Left renal pelvis (tissue), 4 donors: Measurements from ENCODE around the gene TESK2. TPM values are rescaled to one million over a fixed set of nuclear protein-coding genes. Genes with fewer than 3 reads are reported as not detected.
A peak's percentile ranks its signal among the peaks of the same experiment; 100 is the strongest.
"Not testable (repeated sequence)": the region's sequence is repeated elsewhere in the genome, so short reads cannot be mapped to it uniquely, and the experiment has no call there.

Source experiments
- DNase-seq, 4 donors: peaks; one replicate each; pipeline ENCODE4 v3.0.0-alpha.2; 2013; ENCODE audit warnings: low read depth in 4 of 4, low spot score in 3 of 4
- polyA plus RNA-seq, 4 donors: library from polyadenylated mRNA; unstranded; fragments of 120-200 nt; gene quantifications; one replicate each; pipeline ENCODE4 v1.2.1, GENCODE V29; 2013; ENCODE audit not compliant: insufficient read length in 4 of 4

TESK2 gene
- polyA plus RNA-seq, 4 donors = 3.5 to 7.1 (median 6.2) TPM

DNA sequence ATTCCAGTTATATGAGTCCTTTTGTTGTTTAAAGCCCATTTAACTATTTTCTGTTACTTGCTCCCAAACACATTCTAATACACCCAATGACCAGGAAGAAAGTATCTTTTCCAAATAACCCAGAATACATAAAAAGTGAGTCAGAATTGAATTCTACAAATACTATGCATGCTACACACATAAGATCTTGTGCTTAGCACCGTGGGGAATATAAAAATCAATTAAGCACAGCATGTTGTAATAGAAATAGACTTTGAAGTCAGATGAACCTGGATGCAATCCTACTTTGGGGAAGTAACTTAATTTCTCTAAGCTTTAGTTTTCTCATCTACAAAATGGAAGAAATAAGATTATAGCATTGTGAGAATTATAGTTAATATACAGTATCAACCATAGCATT lies 110.2 kb downstream of the TESK2 start:
- no peak for DNase-seq

DNA sequence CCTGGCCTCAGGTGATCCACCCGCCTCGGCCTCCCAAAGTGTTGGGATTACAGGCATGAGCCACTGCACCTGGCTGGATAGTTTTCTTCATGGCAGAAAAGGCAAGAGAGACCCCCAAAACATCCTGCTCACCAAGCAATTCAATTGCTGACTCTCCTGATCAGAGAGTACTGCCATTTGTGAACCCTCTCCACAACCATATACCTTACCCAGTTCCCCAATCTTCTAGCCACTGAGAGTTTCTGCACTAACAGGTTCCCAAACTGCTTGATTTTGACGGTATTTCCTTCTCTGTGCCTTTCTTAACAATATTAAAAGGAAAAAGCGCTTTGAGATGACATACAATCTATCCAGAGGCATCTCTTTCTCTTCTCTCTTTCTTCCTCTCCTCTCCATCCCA lies 110.8 kb downstream of the TESK2 start:
- DNase-seq = no peak

DNA sequence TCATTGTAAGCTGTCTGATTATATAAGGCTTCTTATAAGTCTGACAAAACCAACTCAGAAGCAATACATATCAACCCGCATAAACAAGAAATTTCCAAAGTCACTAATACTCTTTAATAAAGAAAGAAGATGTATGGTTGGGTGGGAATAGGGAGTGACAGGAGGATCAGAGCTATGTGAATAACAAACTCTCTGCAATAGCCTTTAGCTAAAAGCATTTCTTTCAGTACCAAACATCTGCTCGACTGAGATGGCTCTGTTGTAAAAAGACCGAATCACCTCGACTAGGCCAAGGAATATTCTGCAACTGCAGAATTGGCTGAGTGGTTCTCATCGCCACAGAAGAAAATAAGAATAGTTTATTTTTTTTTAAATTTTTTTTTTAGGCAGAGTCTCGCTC lies 111.4 kb downstream of the TESK2 start:
- no peak for DNase-seq

DNA sequence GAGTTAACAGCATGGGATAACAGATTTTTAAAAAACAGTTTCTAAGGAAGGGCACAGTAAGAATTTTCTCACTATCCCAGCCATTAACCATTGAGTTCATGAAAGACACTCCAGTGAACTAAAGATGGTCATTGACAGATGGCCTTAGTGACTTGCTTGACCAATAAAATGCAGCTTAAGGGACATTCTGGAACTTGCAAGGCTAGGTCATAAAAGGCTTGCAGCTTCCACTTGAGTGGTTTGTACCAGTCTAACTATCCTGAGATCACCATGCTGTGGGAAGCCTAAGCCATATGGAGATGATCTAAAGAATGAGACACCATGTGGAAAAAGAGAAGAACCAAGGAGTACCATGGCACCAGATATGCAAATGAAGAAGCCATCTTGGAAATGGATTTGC lies 112.8 kb downstream of the TESK2 start:
- DNase-seq = no peak

DNA sequence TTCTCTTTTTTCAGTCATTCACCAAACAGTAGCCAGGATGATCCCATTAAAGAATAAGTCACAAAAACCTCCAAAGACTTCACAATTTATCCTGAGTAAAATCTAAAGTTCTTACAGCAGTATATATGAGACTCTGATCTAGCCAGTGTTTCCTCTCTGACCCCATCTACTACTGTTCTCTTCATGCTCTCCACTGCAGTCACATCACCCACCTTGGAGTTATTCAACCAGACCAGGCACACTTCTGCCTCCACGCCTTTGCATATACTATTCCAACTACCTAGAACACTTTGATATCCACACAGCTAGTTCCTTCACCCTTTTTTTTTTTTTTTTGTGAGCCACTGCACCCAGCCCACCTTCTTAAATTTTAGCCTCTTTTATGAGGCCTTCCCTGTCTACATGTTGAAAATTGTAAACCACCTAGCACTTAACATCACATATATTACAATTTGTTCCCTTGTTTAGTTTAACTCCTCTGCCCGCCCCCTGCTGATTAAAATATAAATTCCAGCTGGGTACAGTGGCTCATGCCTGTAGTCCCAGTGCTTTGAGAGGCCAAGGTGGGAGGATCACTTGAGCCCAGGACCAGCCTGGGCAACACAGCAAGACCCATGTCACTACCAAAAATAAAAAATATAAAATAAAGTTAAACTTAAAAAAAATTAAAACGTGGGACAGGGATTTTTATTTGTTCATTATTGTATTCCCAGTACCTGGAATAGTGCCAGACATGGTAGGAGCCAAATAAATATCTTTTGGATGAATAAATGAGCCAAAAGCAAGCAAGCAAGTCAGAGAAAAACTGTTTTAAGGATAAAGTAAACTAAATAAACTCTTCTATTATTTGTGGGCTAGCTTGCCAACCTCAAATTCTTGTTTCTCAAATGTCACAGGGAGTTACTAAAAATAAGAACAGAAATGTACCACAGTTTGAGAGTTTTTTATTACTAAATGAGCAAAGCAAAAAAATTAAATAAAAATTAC lies 115.6 kb downstream of the TESK2 start:
- DNase-seq = no peak

DNA sequence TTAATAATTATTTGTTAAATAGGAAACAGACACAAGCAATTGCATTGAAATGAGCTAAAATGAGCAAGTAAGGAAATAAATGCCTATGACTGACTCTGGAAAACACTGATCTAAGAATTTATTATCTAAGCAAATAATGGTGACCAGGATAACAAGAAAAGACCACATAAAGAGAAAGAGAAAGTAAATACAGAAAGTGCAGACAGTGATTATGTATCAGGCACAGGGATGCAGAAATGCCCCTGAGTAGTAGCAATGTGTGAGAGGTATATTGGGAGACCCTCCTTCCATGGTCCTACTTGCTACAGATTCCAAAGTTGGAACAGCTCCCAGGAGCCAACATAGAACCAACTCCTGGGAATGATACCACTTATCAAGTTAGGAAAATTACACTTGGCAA lies 117.4 kb downstream of the TESK2 start:
- no peak for DNase-seq

DNA sequence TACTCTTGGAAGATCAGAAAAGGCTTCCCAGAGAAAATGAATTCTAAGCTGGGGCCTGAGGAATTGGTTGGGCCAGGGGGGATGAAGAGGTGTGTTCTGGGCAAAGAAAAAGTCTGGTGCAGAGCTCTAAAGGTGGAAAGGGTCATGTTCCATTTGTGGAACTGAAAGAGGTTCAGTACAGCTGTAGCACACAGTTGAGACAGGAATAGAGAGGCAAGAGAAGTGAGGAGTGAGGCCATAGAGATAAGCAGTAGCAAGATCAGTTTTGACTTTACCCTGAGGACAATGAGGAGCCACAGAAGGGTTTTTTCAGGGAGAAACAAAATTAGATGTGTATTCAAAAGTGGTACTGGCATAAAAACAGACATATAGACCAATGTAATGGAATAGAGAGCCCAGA lies 120.4 kb downstream of the TESK2 start:
- no peak for DNase-seq

DNA sequence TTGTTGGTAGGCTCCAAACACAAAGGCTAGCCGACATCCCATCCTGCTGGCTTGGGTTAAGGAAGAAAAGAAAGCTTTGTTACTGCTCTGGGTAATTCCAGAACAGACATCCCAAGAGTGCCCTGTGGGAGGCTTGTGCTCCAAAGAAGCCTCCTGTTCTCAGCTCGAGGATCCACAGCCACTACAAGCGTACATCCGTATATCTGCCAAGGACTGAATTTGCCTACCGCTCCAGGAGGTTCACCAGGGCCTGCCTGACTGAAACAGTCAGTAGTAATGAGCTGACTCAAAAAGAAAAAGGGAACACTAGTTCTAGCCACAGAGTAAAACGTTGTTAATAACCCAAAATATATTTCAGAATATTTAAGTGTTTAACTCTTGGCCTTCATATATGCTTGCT lies 125.9 kb downstream of the TESK2 start:
- DNase-seq = no peak

DNA sequence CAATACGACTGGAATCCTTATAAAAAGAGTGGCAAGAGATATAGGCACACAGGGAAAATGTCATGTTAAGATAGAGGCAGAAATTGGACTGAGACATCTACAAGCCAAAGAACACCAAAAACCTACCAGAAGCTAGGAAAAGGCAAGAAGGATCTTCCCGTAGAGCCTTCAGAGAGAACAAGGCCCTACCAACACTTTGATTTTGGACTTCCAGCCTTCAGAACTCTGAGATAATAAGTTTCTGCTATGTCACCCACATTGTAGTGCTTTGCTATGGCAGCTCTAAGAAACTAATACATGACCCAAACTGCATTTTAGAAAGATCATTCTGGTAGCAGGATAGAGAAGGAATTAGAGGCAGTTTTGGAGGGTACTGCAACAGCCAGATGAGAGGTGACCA lies 126.7 kb downstream of the TESK2 start:
- no peak for DNase-seq

DNA sequence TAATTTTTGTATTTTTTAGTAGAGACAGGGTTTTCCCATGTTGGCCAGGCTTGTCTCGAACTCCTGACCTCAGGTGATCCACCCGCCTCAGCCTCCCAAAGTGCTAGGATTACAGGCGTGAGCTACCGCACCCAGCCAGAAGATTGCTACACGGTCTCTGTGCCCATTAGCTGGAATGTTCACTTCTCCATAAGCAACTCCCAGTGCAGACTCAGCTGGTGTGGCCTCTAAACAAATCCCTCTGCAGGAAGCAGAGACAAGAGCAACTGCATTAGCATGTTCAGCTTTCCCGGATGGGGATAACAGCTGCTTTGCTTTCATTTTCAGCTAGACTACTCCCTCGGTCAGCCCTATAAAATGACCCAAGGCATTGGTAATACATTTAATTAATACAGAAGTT lies 130.0 kb downstream of the TESK2 start:
- DNase-seq = not testable (repeated sequence)

DNA sequence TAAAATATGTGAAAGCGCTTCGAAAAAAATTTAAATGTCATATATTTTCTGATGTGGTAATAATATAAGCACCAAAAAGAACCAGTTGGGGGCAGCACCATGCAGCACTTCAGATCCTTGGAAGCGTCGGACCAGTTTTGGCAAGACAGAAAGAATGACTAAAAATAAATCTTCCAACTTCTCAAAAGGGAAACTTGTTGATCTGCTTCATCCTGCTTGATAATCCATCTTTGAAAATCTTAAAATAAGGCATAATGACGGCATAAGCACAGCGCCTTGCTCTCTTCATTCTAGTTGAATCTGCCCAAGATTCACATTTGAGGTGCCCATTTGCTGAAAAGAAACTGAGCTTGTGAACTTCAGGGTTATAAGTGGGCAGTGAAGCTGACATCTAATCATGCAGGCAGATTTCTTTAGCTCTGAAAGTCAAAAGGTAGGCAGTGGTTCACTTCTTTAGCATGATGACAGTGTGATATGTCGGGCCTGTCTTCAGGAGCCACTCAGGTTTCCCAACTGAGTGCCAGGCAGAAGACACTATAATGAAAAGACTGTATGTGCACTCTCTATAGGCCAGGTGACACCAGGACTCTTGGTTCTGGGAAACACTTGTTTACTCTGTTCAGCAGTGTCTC lies 131.0 kb downstream of the TESK2 start:
- DNase-seq = peak in 3 of 4 donors; percentile 29 to 39 (median 36)

DNA sequence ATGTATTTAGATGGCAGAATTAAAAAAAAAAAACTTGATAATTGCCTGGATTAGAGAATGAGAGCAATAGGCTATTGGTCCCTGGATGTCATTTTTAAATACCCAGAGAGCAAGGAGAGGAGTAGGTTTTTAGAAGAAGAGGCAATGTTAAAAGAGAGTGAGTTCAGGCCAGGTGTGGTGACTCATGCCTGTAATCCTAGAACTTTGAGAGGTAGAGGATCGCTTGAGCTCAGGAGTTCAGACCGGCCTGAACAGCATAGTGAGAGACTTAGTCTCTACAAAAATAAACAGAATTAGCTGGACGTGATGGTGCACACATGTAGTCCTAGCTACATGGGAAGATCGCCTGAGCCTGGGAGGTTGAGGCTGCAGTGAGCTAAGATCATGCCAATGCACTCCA lies 134.8 kb downstream of the TESK2 start:
- DNase-seq = no peak

DNA sequence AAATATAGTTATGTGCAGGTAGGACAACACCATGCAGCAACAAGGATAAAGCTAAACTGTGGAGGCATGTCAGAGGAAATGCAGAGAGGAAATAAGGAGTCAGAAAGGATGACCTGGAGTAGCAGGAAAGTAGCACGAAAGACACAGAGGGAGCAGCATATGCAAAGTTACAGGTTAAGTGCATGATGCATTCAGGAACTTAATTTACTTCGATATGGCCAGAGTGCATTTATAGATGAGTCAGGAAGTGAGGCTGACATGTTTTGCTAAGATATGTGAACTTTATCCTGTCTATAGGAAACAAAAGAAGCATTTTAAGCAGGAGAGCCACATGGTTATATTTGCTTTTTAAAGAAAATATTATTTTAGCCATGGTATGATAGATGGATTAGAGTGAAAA lies 135.3 kb downstream of the TESK2 start:
- DNase-seq = no peak

DNA sequence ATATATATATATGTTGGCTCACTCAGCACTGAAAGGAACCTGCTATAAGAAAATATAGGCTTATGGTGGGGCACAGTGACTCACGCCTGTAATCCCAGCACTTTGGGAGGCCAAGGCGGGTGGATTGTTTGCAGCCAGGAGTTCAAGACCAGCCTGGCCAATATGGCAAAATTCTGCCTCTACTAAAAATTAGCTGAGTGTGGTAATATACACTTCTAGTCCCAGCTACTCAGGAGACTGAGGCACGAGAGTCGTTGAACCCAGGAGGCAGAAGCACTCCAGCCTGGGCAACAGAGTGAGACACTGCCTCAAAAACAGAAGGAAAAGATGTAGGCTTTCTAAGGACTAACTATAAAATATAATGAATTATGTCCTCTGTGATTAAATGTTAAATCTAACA lies 136.1 kb downstream of the TESK2 start:
- DNase-seq = no peak

DNA sequence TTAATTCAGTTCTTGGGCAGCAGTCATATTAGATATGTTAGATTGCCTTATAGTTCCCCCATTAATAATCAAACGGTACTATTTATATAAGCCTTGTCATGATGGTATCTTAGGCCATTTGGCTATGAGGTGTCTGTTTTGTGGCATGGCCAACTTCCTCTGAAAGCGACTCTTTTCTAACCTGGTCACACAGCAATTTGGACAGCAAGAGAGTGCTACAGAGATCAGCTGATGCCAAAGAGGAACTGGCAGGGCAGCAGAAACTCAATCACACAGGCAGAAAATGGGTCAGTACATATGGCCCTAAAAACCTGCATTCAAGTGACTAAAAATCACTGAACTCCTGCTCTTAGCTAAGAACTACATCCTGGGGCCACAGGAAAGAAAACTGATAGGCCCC lies 137.3 kb downstream of the TESK2 start:
- no peak for DNase-seq

DNA sequence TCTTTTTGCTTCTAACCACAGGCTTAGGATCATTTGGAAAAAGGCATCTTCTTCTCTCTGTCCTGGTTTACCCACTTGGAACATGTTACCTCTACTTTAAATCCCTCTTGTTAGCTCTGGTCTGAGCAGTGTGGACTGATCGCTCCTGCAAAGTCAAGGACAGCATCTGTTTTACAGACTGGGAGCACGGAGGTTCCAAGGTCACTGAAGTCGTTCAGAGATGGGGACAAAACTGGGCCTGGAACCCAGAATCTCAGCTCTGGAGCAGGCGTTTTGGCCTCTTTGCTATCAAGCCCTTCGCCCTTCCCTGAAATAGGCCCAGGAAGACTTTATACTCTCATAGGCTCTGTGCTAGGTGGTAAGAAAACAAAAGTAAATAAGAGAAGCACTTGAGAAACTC lies 139.5 kb downstream of the TESK2 start:
- no peak for DNase-seq

DNA sequence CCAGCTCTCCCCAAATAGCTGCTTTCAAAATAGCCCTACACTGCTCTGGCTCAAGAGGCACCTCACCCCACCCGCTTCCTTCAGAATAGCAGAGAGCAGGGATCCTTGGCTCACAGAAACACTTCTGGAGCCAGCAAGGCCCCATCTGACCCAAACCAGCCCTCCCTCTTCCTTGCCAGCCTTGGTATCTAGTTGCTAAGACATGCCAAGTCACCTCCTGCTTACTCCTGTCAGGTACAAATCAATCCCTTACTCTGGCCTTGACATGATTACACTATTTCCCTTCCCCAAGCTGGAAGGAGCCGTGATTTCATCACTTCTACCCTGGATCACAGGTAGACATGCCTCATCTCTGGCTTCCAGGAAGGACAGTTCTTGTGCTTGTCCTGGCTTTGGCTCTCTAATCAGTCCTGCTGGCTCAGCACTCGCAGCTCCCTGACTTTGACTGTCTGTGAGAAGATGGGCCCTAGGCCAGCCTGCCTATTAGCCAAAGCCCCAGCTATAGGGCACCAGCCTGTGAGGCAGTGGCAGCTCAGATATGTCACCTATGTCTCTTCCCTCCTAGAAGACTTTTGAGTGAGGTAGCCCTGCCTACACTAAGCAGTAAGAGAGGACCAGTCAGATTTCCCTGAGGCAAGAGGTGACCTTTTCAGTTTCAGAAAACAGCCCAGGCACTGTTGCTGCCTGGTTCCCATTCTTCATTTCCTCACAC lies 141.8 kb downstream of the TESK2 start:
- no peak for DNase-seq

DNA sequence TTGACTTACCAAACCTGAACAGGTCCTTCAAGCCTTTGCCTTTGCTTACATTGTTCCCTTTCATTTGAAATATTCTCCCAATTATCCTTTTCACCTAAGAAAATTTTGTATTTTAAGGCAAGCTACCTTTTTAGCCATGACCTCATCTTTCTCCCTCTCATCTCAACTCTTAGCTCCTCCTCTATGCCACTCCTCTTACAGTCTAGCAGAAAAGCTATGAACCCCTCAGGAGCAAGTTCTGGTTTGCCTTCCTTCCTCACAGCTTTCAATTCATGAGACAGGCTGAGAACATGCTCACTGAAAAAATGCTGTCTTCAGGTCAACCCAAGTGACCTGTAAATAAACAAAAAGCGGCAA lies 142.4 kb downstream of the TESK2 start:
- no peak for DNase-seq

DNA sequence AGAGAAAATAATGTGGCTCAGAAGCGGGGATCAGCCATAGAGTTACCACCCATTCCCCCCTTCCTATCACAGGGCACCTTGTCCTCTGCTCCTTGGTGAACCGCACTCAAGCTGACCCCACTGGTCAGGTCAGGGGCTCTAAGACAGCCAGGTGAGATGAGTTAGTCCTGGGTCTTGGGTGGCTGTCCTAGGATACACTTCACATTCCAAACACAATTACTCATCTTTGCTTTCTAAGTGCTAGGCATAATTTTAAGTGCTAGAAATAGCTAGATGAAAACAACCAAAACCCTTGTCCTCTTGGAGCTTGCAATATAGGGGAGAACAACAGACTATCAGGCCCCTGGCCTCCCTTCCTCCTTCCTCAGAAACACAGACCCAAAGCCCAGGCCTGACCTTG lies 142.9 kb downstream of the TESK2 start:
- DNase-seq = no peak

DNA sequence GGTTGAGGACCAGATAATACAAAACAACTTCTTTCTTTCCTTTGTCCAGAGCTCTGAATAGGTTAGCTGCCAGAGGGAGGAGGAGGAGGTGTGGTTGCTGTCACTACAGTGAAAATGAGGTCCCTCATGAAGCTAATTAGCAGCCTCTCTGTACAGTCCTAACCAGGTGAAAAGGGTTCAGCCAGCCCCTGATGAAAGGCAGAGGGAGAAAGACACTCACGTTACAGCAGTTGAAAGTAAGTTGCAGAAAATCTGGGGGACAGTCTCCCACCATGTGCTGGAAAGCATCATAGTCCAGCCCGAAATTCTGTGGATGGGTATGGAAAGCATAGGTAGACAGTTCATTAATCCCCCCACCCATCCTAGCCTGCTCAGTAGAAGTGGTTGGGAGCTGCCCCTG lies 144.5 kb downstream of the TESK2 start:
- DNase-seq = no peak

DNA sequence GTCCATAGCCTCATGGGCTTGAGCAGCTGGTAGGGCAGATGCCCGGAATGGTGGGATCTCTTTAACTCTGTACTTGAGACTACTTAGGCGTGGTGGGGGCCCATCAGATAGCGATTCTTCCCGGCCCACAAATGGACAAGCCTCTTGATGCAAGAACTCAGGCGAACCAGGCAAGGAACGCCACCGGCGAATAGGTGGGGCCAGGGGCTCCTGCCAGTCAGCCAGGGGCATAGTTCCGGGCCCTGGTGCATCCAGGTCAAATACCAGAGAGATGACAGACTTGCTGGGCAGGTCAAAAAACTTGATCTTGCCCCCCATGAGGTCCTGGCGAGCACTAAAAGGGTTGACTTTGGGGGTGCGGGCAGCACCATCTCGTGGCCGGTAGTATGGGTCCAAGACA lies 145.9 kb downstream of the TESK2 start:
- DNase-seq = no peak

DNA sequence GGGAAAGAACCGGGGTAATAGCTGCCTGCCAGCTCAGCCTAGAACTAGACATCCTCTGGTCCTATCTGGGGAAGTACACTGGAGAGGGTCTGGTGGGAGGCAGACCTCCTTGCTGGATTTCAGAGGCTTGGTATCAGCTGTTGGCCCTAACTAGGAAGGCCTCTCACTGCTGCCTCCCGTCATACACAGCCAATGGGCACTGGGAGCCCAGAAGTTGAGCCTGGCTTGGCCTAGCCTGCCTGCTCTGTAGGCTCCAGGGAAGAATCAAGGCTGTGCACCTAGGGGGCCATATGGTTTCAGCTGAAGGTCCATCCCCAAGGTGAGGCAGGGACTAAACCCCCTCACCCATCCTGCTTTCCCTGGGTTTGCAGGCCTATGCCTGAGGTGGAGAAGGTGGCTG lies 146.5 kb downstream of the TESK2 start:
- DNase-seq = no peak
